ENCODE data around the gene LCK. TPM values are rescaled to one million over a fixed set of nuclear protein-coding genes. Genes with fewer than 3 reads are reported as not detected.
"Not testable (repeated sequence)": the region's sequence is repeated elsewhere in the genome, so short reads cannot be mapped to it uniquely, and the experiment has no call there.

LCK gene
- total RNA-seq, 1 donor from 2014 or later = 0.50 TPM

GRCh38 chr1:32269744-32270143, 18.7 kb downstream of the LCK start:
- intact Hi-C loops (cut with micrococcal nuclease) = no loop called here
- ATAC-seq = no peak
- DNase-seq = no peak

GRCh38 chr1:32272557-32273390, 21.7 kb downstream of the LCK start:
- ATAC-seq (no peak), DNase-seq (no peak)
- intact Hi-C loops (cut with micrococcal nuclease) = no loop called here

- ATAC-seq = no peak
- intact Hi-C loops (cut with micrococcal nuclease) = no loop called here
- DNase-seq = no peak
Measured at GRCh38 chr1:32273391-32274208, 22.5 kb downstream of the LCK start.

- intact Hi-C loops (cut with micrococcal nuclease) = no loop called here
- ATAC-seq (no peak), DNase-seq (no peak)
Measured at GRCh38 chr1:32274646-32275340, 23.7 kb downstream of the LCK start.

GRCh38 chr1:32275424-32275823, 24.4 kb downstream of the LCK start:
- ATAC-seq (no peak), DNase-seq (no peak)
- intact Hi-C loops (cut with micrococcal nuclease) = no loop called here

GRCh38 chr1:32276032-32276782, 25.1 kb downstream of the LCK start:
- intact Hi-C loops (cut with micrococcal nuclease) = no loop called here
- ATAC-seq = no peak
- no peak for DNase-seq

- intact Hi-C loops (cut with micrococcal nuclease); ATAC-seq: not testable (repeated sequence)
Measured at GRCh38 chr1:32284777-32285176, 33.7 kb downstream of the LCK start.

GRCh38 chr1:32285658-32286057, 34.6 kb downstream of the LCK start:
- intact Hi-C loops (cut with micrococcal nuclease) = no loop called here
- ATAC-seq (no peak), DNase-seq (no peak)

More at GRCh38 chr1:32284777-32285176, 33.7 kb downstream of the LCK start:
- not testable (repeated sequence) for DNase-seq

GRCh38 chr1:32286763-32287162, 35.7 kb downstream of the LCK start:
- ATAC-seq (no peak), DNase-seq (no peak)
- intact Hi-C loops (cut with micrococcal nuclease) = no loop called here

GRCh38 chr1:32289256-32289655, 38.2 kb downstream of the LCK start:
- intact Hi-C loops (cut with micrococcal nuclease) = no loop called here
- DNase-seq (no peak), ATAC-seq (no peak)

- ATAC-seq (no peak), DNase-seq (no peak)
- intact Hi-C loops (cut with micrococcal nuclease) = no loop called here
Measured at GRCh38 chr1:32291145-32291707, 40.2 kb downstream of the LCK start.

GRCh38 chr1:32291708-32292538, 40.9 kb downstream of the LCK start, which contains the start of gene HDAC1:
TSS of gene HDAC1 (plus strand) at chr1:32292083. CDS start at chr1:32292170, 87 bp downstream.
- DNase-seq (peak; percentile 99), ATAC-seq (peak; percentile 99)
- intact Hi-C loops (cut with micrococcal nuclease) = no loop called here

GRCh38 chr1:32298211-32298610, 47.1 kb downstream of the LCK start:
- DNase-seq; ATAC-seq; intact Hi-C loops (cut with micrococcal nuclease): not testable (repeated sequence)

- ATAC-seq (no peak), DNase-seq (no peak)
- intact Hi-C loops (cut with micrococcal nuclease) = no loop called here
Measured at GRCh38 chr1:32299327-32299726, 48.3 kb downstream of the LCK start.

- DNase-seq = no peak
- ATAC-seq = no peak
- intact Hi-C loops (cut with micrococcal nuclease) = no loop called here
Measured at GRCh38 chr1:32303358-32303757, 52.3 kb downstream of the LCK start.

- no peak for DNase-seq
- ATAC-seq = peak; percentile 55
- intact Hi-C loops (cut with micrococcal nuclease) = no loop called here
Measured at GRCh38 chr1:32303997-32304622, 53.0 kb downstream of the LCK start.

- no peak for ATAC-seq
- intact Hi-C loops (cut with micrococcal nuclease) = no loop called here
- no peak for DNase-seq
Measured at GRCh38 chr1:32305310-32305709, 54.2 kb downstream of the LCK start.
